AG04450 (cell line): ENCODE results near the gene SFXN5. TPM values are rescaled to one million over a fixed set of nuclear protein-coding genes. Genes with fewer than 3 reads are reported as not detected.

Experiments used
- CTCF ChIA-PET: fragments of 300-600, 350-600 bp; formaldehyde crosslinking; extraction: SDS; loops from one replicate; lab custom pipeline; 2022; ENCODE audit warnings: antibody characterized with exemption, inconsistent platforms; lab: Charles Lee
- POLR2A ChIA-PET: fragments of 350-600 bp; formaldehyde crosslinking; extraction: SDS; loops from one replicate; lab custom pipeline; 2021; ENCODE audit warnings: antibody characterized with exemption, inconsistent platforms; lab: Yijun Ruan, JAX
- DNase-seq: peaks from one replicate; pipeline ENCODE4 v3.0.0-alpha.2; 2011; ENCODE audit warnings: low read depth, low spot score
- H3K27ac ChIP-seq: one replicate; pipeline ENCODE4 v1.5.1; 2012; ENCODE audit warnings: low read depth, low read length, control low read depth
- H3K27me3 ChIP-seq: one replicate; pipeline ENCODE4 v1.6.0; 2012; ENCODE audit warnings: low read length; ENCODE audit not compliant: control insufficient read depth, insufficient read depth
- H3K4me3 ChIP-seq: 2 replicates; pipeline ENCODE4 v1.5.1; 2011; ENCODE audit warnings: mild to moderate bottlenecking, low read depth, low read length, control low read depth
- H3K9me3 ChIP-seq: 2 replicates; pipeline ENCODE4 v1.5.1; 2012; ENCODE audit warnings: low read length; ENCODE audit not compliant: control insufficient read depth, insufficient read depth
- polyA plus RNA-seq: library from polyadenylated mRNA; depleted of rRNA; stranded (reverse); fragments of >200 nt; gene quantifications from 2 replicates; pipeline ENCODE4 v1.2.3, GENCODE V29; 2011
- TF ChIP-seq, protein P1 (sequence below): IDR thresholded peaks from 2 replicates; pipeline ENCODE4 v1.5.1; 2011; ENCODE audit warnings: low read depth, low read length, control low read depth, inconsistent platforms

Gene SFXN5
- polyA plus RNA-seq, 1 experiment, result 11.8 TPM

DNA sequence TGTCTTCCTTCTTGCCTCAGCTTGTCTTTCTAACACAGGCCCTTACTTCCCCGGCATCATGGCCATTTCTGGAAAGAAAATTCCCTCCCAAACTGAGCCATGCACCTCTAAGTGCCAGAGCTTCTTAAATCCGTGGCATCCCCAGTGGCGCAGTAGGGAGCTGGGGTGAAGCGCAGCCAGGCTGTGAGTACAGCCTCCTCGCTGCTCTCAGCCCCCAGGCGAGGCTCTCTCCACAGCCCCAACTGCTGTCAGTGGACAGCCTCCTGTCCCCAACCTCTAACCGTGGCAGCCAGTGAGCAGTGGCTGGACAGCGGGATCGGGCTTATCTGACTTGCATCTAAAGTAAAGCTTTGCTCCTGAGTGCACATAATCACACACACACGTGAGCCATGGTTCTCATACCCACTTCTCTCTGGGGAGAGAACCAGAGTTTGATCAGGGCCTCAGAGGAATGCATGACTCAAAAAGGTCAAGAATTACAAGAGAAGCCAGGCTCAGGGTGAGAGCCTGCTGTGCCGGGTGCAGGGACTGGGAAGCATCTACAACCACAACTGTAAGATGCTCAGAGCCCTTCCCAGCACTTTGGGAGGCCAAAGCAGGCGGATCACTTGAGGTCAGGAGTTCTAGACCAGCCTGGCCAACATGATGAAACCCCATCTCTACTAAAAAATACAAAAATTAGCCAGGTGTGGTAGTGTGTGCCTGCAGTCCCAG lies 50.7 kb downstream of the SFXN5 start:
- Histone ChIP-seq H3K4me3 (no peak overlapping the region), H3K27ac (peak overlapping the region; percentile 39), H3K9me3 (no peaks in the 10 kb centered on the region), H3K27me3 (no peaks in the 10 kb centered on the region)
- POLR2A ChIA-PET, result no interaction called here
- CTCF ChIA-PET, result interaction anchor here (1.2 kb wide), 1 partner anchor 156 kb away, joined by 4 read pairs; no protein-coding TSS in a partner anchor
- DNase-seq, result peak; percentile 56
- TF ChIP-seq, protein P1, sequence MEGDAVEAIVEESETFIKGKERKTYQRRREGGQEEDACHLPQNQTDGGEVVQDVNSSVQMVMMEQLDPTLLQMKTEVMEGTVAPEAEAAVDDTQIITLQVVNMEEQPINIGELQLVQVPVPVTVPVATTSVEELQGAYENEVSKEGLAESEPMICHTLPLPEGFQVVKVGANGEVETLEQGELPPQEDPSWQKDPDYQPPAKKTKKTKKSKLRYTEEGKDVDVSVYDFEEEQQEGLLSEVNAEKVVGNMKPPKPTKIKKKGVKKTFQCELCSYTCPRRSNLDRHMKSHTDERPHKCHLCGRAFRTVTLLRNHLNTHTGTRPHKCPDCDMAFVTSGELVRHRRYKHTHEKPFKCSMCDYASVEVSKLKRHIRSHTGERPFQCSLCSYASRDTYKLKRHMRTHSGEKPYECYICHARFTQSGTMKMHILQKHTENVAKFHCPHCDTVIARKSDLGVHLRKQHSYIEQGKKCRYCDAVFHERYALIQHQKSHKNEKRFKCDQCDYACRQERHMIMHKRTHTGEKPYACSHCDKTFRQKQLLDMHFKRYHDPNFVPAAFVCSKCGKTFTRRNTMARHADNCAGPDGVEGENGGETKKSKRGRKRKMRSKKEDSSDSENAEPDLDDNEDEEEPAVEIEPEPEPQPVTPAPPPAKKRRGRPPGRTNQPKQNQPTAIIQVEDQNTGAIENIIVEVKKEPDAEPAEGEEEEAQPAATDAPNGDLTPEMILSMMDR, result no peak

DNA sequence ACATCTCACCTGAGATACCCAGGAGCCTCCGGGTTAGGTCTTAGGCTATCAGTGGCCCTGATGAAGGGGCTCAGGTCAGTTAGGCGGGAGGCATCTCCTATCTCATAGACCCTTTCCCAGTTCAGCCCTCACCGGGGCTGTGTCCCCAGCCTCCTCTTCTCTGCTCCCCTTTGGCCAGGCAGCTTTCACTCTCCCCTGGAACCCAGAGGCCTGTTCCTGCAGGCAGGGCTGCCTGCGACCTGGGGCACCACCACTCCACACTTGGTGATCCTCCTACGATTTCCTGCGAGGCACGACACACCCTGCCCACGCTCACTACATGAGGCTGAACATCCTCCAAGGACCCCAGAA lies 51.2 kb downstream of the SFXN5 start:
- POLR2A ChIA-PET, result no interaction called here
- no peak for DNase-seq
- CTCF ChIA-PET, result interaction anchor here (1.2 kb wide), 1 partner anchor 157 kb away, joined by 4 read pairs; no protein-coding TSS in a partner anchor

DNA sequence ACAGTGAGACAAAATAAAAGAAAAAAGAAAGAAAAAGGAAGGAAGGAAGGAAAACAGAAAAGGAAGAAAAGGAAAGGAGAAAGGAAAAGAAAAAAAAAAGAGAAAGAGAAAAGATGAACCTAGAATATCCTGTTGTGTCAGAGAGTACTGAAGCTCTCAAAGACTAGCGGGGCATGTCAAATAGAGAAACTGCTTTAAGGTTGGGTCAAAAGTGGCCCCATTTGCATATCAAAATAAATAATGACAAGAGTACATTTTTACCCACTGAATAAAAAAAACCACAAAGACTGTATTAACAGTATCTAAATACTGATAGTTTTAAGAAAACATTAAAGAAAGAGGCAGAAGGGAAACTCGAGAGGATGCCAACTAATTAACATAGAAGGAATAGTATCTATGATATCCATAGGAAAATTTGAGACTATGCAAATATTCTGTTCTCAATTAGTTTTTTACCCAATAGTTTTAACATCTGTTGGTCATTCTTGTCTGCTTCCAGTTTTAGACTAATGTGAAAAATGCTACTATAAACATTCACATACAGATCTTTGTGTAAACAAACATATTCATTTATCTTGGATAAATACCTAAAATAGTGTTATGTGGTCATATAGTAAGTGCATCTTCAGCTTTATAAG lies 53.2 kb downstream of the SFXN5 start:
- no peaks in the 10 kb centered on the region for H3K27me3 ChIP-seq
- POLR2A ChIA-PET, result interaction anchor here (0.7 kb wide), 1 partner anchor 45 kb away, joined by 7 read pairs; no protein-coding TSS in a partner anchor
- no peak overlapping the region for H3K4me3 ChIP-seq
- no peak for DNase-seq
- no peak overlapping the region for H3K27ac ChIP-seq
- no peaks in the 10 kb centered on the region for H3K9me3 ChIP-seq
- TF ChIP-seq, protein P1, result no peak
- CTCF ChIA-PET, result interaction anchor here (0.7 to 1.2 kb wide), 4 partner anchors 25 to 159 kb away, joined by 3 to 8 read pairs (median 3); no protein-coding TSS in a partner anchor

More for the DNA sequence above, 51.2 kb downstream of the SFXN5 start:
- Histone ChIP-seq H3K27ac (no peak overlapping the region), H3K9me3 (no peaks in the 10 kb centered on the region), H3K27me3 (no peaks in the 10 kb centered on the region), H3K4me3 (no peak overlapping the region)
- TF ChIP-seq, protein P1, result no peak

DNA sequence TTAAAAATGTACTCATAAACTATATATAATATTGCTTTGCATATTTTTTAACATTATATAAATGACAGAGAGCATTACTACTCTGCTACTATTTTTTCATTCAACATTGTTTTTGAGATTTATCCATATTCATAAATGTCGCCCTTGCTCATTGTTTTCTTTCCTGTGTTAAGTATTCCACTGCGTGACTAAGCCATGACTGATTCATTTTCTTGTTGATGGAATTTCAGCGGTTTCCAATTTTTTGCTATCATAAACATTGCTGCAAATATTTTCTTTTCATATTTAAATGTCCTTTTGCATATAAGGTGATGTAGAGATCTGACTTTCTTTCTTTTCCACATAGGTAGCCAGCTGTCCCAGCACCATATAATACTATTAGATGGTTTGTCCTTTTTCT lies 57.6 kb downstream of the SFXN5 start:
- ChIA-PET POLR2A (no interaction called here), CTCF (interaction anchor here (1.1 kb wide), 1 partner anchor 163 kb away, joined by 3 read pairs; no protein-coding TSS in a partner anchor)
- Histone ChIP-seq H3K27me3 (no peaks in the 10 kb centered on the region), H3K9me3 (no peaks in the 10 kb centered on the region), H3K4me3 (no peak overlapping the region), H3K27ac (no peak overlapping the region)
- DNase-seq, result no peak
- TF ChIP-seq, protein P1, result no peak
